B cell (primary cell): ENCODE data around the gene FAM229A. TPM values are rescaled to one million over a fixed set of nuclear protein-coding genes. Genes with fewer than 3 reads are reported as not detected.

Source experiments
- ATAC-seq: fragments of 200-7000 bp; cut with Tn5 transposase; one replicate; pipeline ENCODE4 v1.10.0; 2021; ENCODE audit warnings: low read depth, mild to moderate bottlenecking, moderate number of reproducible peaks, moderate library complexity
- CTCF ChIA-PET: fragments of 350-600 bp; sonication (Branson Sonifier 250); formaldehyde crosslinking; loops from one replicate; lab custom pipeline; 2021; ENCODE audit warnings: antibody characterized with exemption, inconsistent platforms; lab: Charles Lee
- POLR2A ChIA-PET: fragments of 350-600 bp; sonication (Branson Sonifier 250); formaldehyde crosslinking; loops from one replicate; lab custom pipeline; 2021; ENCODE audit warnings: antibody characterized with exemption; lab: Charles Lee
- DNase-seq: peaks from one replicate; pipeline ENCODE4 v3.0.0; 2013
- H2AFZ ChIP-seq: 2 replicates; pipeline ENCODE4 v1.6.1; 2012; ENCODE audit warnings: mild to moderate bottlenecking, low read depth, low read length; ENCODE audit not compliant: insufficient read depth, poor library complexity, severe bottlenecking
- H3K27ac ChIP-seq, 2 donors: 1 replicate in 1 of 2; 2 replicates in 1 of 2; pipeline ENCODE4 v1.5.1; 2012 to 2013; ENCODE audit warnings: low read length in 2 of 2, mild to moderate bottlenecking in 2 of 2, moderate library complexity in 1 of 2
- H3K27me3 ChIP-seq, 4 experiments: fragments of 200-600 bp in 1 of 4; sonication (generic) in 1 of 4; replicated peaks in 1 of 4; 1 replicate in 2 of 4; 2 replicates in 2 of 4; pipeline versions ENCODE4 v1.6.1 to v1.7.0; 2013 to 2016; ENCODE audit warnings: low read length in 3 of 4, mild to moderate bottlenecking in 2 of 4, mixed read lengths in 1 of 4, moderate library complexity in 1 of 4; ENCODE audit not compliant: insufficient read depth in 4 of 4, control insufficient read depth in 3 of 4; ENCODE audit errors: control extremely low read depth in 1 of 4
- H3K36me3 ChIP-seq, 2 experiments: replicated peaks in 1 of 2; 1 replicate in 1 of 2; 2 replicates in 1 of 2; pipeline versions ENCODE4 v1.6.1 to v1.7.1; 2013; ENCODE audit warnings: low read length in 1 of 2; ENCODE audit not compliant: insufficient read depth in 2 of 2, control insufficient read depth in 1 of 2; ENCODE audit errors: control extremely low read depth in 1 of 2, extremely low read depth in 1 of 2
- H3K4me1 ChIP-seq, 2 donors: fragments of 200-600 bp in 1 of 2; sonication (generic) in 1 of 2; 1 replicate in 1 of 2; 2 replicates in 1 of 2; pipeline versions ENCODE4 v1.5.1 to v1.6.1; 2013 to 2017; ENCODE audit warnings: low read length in 2 of 2; ENCODE audit not compliant: control insufficient read depth in 2 of 2, insufficient read depth in 2 of 2
- H3K4me2 ChIP-seq: replicated peaks from 2 replicates; pipeline ENCODE3; 2012; ENCODE audit warnings: mild to moderate bottlenecking, low read depth, low read length; ENCODE audit not compliant: poor library complexity, severe bottlenecking
- H3K4me3 ChIP-seq, 5 experiments: fragments of 200-600 bp in 1 of 5; sonication (generic) in 1 of 5; 1 replicate in 3 of 5; 2 replicates in 2 of 5; pipeline versions ENCODE4 v1.5.1 to v1.7.0; 2011 to 2016; ENCODE audit warnings: low read length in 4 of 5, mild to moderate bottlenecking in 4 of 5, low read depth in 2 of 5, control low read depth in 1 of 5, moderate library complexity in 1 of 5; ENCODE audit not compliant: insufficient read depth in 1 of 5; ENCODE audit errors: control extremely low read depth in 1 of 5, extremely low read depth in 1 of 5
- H3K79me2 ChIP-seq: fragments of 200-600 bp; sonication (generic); one replicate; pipeline ENCODE4 v1.6.0; 2016; ENCODE audit warnings: low read length; ENCODE audit not compliant: control insufficient read depth, insufficient read depth
- H3K9ac ChIP-seq: fragments of 200-600 bp; sonication (generic); 2 replicates; pipeline ENCODE4 v1.6.1; 2017; ENCODE audit warnings: mild to moderate bottlenecking, low read length, moderate library complexity
- H3K9me3 ChIP-seq, 3 donors: one replicate each; pipeline versions ENCODE4 v1.6.1 to v1.7.1; 2013; ENCODE audit warnings: low read length in 2 of 3; ENCODE audit not compliant: control insufficient read depth in 2 of 3, insufficient read depth in 1 of 3; ENCODE audit errors: control extremely low read depth in 1 of 3
- H4K20me1 ChIP-seq: 2 replicates; pipeline ENCODE4 v1.6.0; 2012; ENCODE audit warnings: mild to moderate bottlenecking, low read length; ENCODE audit not compliant: insufficient read depth, control insufficient read depth, poor library complexity, severe bottlenecking
- H3K27ac Mint-ChIP-seq: one replicate; pipeline ENCODE4 v1.8.0; 2021; ENCODE audit warnings: mixed read lengths
- H3K27me3 Mint-ChIP-seq: one replicate; pipeline ENCODE4 v1.8.0; 2021; ENCODE audit warnings: mixed read lengths
- H3K4me1 Mint-ChIP-seq: one replicate; pipeline ENCODE4 v1.8.0; 2021; ENCODE audit warnings: mixed read lengths
- H3K4me3 Mint-ChIP-seq: one replicate; pipeline ENCODE4 v1.8.0; 2021; ENCODE audit warnings: mixed read lengths
- H3K9me3 Mint-ChIP-seq: one replicate; pipeline ENCODE4 v1.8.0; 2022; ENCODE audit warnings: mixed read lengths; ENCODE audit not compliant: insufficient read depth
- EZH2 ChIP-seq: IDR thresholded peaks from 2 replicates; pipeline ENCODE4 v1.6.1; 2012; ENCODE audit warnings: borderline replicate concordance, low read depth, mild to moderate bottlenecking, moderate library complexity, low read length; ENCODE audit not compliant: insufficient read depth, poor library complexity, severe bottlenecking
- WGBS: methylation state at CpG from one replicate; pipeline ENCODE4 v1.1.5; 2013; ENCODE audit warnings: missing lambda C conversion rate; ENCODE audit not compliant: insufficient coverage; 5-methylcytosine and 5-hydroxymethylcytosine counted together
- intact Hi-C: fragments of 100-400 bp; cut with micrococcal nuclease; formaldehyde crosslinking; loops from one replicate; pipeline ENCODE4 v1.10.0; 2022
- polyA plus RNA-seq: library from polyadenylated mRNA; depleted of rRNA; stranded (reverse); fragments of >200 nt; gene quantifications from 2 replicates; pipeline ENCODE4 v1.2.3, GENCODE V29; 2012
- total RNA-seq, 2 donors: library from RNA; stranded (reverse); fragments of 120-200 nt in 1 of 2; gene quantifications; 1 replicate in 1 of 2; 2 replicates in 1 of 2; pipeline versions ENCODE4 v1.2.3 to v1.2.4, GENCODE V29; 2013 to 2022
- TF ChIP-seq, protein P1 (sequence below): fragments of 200-600 bp; IDR thresholded peaks from one replicate; pipeline ENCODE4 v1.8.0; 2022; ENCODE audit warnings: antibody characterized with exemption, mild to moderate bottlenecking

FAM229A gene
- total and polyA plus RNA-seq, 2 donors (not counting 1 experiment from before 2014, with no cell fraction given), result 33.3 to 33.8 TPM

DNA sequence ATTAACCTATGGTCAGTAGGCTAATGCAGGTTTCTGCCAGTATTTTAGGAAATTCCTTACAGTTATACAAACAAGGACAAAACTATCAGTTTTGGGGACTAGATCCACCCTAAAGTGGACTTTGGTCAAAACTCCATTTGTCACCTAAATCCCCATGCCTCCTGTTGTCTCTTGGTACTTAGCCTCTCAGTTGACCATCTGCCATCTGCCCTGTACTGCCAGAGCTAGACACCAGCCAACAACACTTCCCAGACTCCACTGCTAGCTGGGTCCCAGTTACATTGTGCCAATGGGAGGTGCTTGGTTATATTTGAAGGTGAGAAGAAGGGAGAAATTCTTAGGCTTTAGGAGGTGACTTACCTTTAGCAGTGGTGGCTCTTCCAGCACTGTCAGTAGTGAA lies 49.0 kb upstream of the FAM229A start:
- CTCF ChIA-PET, result interaction anchor here (1.0 to 6.6 kb wide), 5 partner anchors 10 to 621 kb away, joined by 3 to 76 read pairs (median 3); no protein-coding TSS in a partner anchor
- ATAC-seq, result no peak
- H3K4me1 ChIP-seq, result no peaks in the 10 kb centered on the region

DNA sequence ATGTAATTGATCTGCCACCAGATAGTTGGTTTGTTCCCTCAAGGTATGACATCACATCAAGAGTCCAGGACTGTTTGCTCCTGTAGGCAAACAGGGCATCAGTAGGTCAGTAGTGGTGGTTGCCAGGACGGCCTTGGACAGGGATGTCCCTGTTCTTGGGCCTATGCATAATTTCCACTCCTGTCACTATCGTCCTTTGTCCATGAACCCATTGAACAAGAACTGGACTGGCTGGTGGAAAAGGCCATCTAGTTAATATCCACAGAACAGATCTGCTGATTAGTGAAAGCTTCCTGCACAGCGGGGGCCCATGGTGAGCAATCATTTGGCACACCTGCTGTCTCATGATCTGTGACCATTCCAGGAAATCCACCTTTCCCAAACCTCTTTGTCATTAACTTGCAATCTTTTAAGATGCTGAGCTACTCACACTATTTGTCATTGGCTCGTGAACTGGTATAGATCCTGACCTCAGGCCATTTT lies 44.4 kb upstream of the FAM229A start:
- H3K9me3 ChIP-seq, result no peaks in the 10 kb centered on the region
- no peak overlapping the region for H3K4me3 ChIP-seq
- no peaks in the 10 kb centered on the region for H3K9me3 Mint-ChIP-seq
- intact Hi-C loops, result no loop called here
- no peak for DNase-seq
- no peaks in the 10 kb centered on the region for H4K20me1 ChIP-seq
- H3K79me2 ChIP-seq, result no peaks in the 10 kb centered on the region
- 94% methylated on average over 4 of the region's 4 CpGs for WGBS
- H3K9ac ChIP-seq, result no peak overlapping the region
- no peak overlapping the region for H3K4me2 ChIP-seq
- no peak overlapping the region for H3K27ac ChIP-seq
- no peaks in the 10 kb centered on the region for H3K4me1 Mint-ChIP-seq
- no peak for ATAC-seq
- no peaks in the 10 kb centered on the region for H3K4me1 ChIP-seq
- no peak overlapping the region for H3K4me3 Mint-ChIP-seq
- ChIA-PET CTCF (interaction anchor here (0.9 to 1.5 kb wide), 2 partner anchors 12 to 191 kb away, joined by 3 to 4 read pairs; no protein-coding TSS in a partner anchor), POLR2A (no interaction called here)
- H2AFZ ChIP-seq, result no peak overlapping the region
- TF ChIP-seq, protein P1, sequence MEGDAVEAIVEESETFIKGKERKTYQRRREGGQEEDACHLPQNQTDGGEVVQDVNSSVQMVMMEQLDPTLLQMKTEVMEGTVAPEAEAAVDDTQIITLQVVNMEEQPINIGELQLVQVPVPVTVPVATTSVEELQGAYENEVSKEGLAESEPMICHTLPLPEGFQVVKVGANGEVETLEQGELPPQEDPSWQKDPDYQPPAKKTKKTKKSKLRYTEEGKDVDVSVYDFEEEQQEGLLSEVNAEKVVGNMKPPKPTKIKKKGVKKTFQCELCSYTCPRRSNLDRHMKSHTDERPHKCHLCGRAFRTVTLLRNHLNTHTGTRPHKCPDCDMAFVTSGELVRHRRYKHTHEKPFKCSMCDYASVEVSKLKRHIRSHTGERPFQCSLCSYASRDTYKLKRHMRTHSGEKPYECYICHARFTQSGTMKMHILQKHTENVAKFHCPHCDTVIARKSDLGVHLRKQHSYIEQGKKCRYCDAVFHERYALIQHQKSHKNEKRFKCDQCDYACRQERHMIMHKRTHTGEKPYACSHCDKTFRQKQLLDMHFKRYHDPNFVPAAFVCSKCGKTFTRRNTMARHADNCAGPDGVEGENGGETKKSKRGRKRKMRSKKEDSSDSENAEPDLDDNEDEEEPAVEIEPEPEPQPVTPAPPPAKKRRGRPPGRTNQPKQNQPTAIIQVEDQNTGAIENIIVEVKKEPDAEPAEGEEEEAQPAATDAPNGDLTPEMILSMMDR, result no peak
- no peak for TF ChIP-seq EZH2
- peaks cover 2% of the 10 kb centered on the region for H3K27me3 Mint-ChIP-seq
- H3K27ac Mint-ChIP-seq, result no peak overlapping the region
- peaks cover 0 to 3% (median 1%) of the 10 kb centered on the region in 4 experiments for H3K27me3 ChIP-seq
- H3K36me3 ChIP-seq, result no peaks in the 10 kb centered on the region

More for the DNA sequence above, 49.0 kb upstream of the FAM229A start:
- no peak for TF ChIP-seq EZH2
- TF ChIP-seq, protein P1, result no peak
- no peak overlapping the region for H3K4me3 Mint-ChIP-seq
- intact Hi-C loops, result loop anchor here (5.0 kb wide), 1 partner anchor 449 kb away; no protein-coding TSS in a partner anchor
- peaks cover 2% of the 10 kb centered on the region for H3K4me1 Mint-ChIP-seq
- Histone ChIP-seq H3K9ac (no peak overlapping the region), H3K27ac (no peak overlapping the region), H3K79me2 (no peaks in the 10 kb centered on the region), H3K36me3 (no peaks in the 10 kb centered on the region), H3K9me3 (no peaks in the 10 kb centered on the region), H3K4me3 (no peak overlapping the region), H3K4me2 (no peak overlapping the region), H2AFZ (no peak overlapping the region), H4K20me1 (no peaks in the 10 kb centered on the region), H3K27me3 (peaks cover 0 to 6% (median 3%) of the 10 kb centered on the region in 4 experiments)
- H3K27ac Mint-ChIP-seq, result no peak overlapping the region
- DNase-seq, result no peak
- H3K9me3 Mint-ChIP-seq, result no peaks in the 10 kb centered on the region
- peaks cover 13% of the 10 kb centered on the region for H3K27me3 Mint-ChIP-seq
- POLR2A ChIA-PET, result interaction anchor here (0.6 kb wide), 1 partner anchor 11 kb away, joined by 3 read pairs; no protein-coding TSS in a partner anchor
